ENCODE data around the gene RBM33.

RBM33 gene

GRCh38 chr7:155802291-155802690 is 157.8 kb downstream of the RBM33 start:
- no peak for DNase-seq

GRCh38 chr7:155802906-155803417 is 158.5 kb downstream of the RBM33 start:
- no peak for DNase-seq

GRCh38 chr7:155803418-155804376 is 159.2 kb downstream of the RBM33 start:
- DNase-seq: no peak

- DNase-seq: no peak
Measured at GRCh38 chr7:155804431-155804831, 160.0 kb downstream of the RBM33 start.

GRCh38 chr7:155804897-155805825 is 160.7 kb downstream of the RBM33 start:
- DNase-seq: no peak

GRCh38 chr7:155805826-155806095 is 161.3 kb downstream of the RBM33 start:
- no peak for DNase-seq

GRCh38 chr7:155806096-155806871 is 161.8 kb downstream of the RBM33 start:
- DNase-seq: no peak

- no peak for DNase-seq
Measured at GRCh38 chr7:155807065-155807671, 162.7 kb downstream of the RBM33 start.

GRCh38 chr7:155807789-155808548 is 163.5 kb downstream of the RBM33 start:
- DNase-seq: no peak

- no peak for DNase-seq
Measured at GRCh38 chr7:155808549-155809331, 164.3 kb downstream of the RBM33 start.

GRCh38 chr7:155809332-155809946 is 165.0 kb downstream of the RBM33 start:
- DNase-seq: no peak

GRCh38 chr7:155809947-155810769 is 165.7 kb downstream of the RBM33 start:
- no peak for DNase-seq

GRCh38 chr7:155810770-155811559 is 166.5 kb downstream of the RBM33 start:
- no peak for DNase-seq

GRCh38 chr7:155811560-155811894 is 167.1 kb downstream of the RBM33 start:
- DNase-seq: no peak

- DNase-seq: no peak
Measured at GRCh38 chr7:155811895-155812761, 167.7 kb downstream of the RBM33 start, which contains the start of gene SHH. SHH (minus strand) TSS chr7:155812463; CDS start chr7:155812122, 341 bp downstream.

GRCh38 chr7:155813125-155813524 is 168.7 kb downstream of the RBM33 start:
- DNase-seq: no peak

- DNase-seq: no peak
Measured at GRCh38 chr7:155813546-155814315, 169.3 kb downstream of the RBM33 start.

Measured in SIG-M5 (cell line).